HG02884 (cell line): ENCODE measurements around the gene TUBD1.

ENCODE experiments used
- ATAC-seq: cut with Tn5 transposase; IDR thresholded peaks from one replicate; pipeline ENCODE4 v1.9.1; 2021; ENCODE audit warnings: mild to moderate bottlenecking, moderate library complexity; ENCODE audit not compliant: unreplicated experiment

The TUBD1 gene

GRCh38 chr17:59827721-59828477, 64.8 kb downstream of the TUBD1 start:
- no peak for ATAC-seq

- no peak for ATAC-seq
Observed at GRCh38 chr17:59826706-59827453, 65.9 kb downstream of the TUBD1 start.

GRCh38 chr17:59825533-59826322, 67.0 kb downstream of the TUBD1 start:
- no peak for ATAC-seq

GRCh38 chr17:59815965-59816364, 76.8 kb downstream of the TUBD1 start:
- no peak for ATAC-seq

GRCh38 chr17:59814685-59815084, 78.1 kb downstream of the TUBD1 start:
- no peak for ATAC-seq

GRCh38 chr17:59814276-59814675, 78.5 kb downstream of the TUBD1 start:
- ATAC-seq, result no peak

- no peak for ATAC-seq
Observed at GRCh38 chr17:59812139-59812538, 80.6 kb downstream of the TUBD1 start.

GRCh38 chr17:59811209-59811608, 81.5 kb downstream of the TUBD1 start:
- no peak for ATAC-seq

GRCh38 chr17:59810894-59811153, 81.9 kb downstream of the TUBD1 start:
- no peak for ATAC-seq
